GM23338 (cell line): Measurements from ENCODE around the gene TFF1. TPM values are rescaled to one million over a fixed set of nuclear protein-coding genes. Genes with fewer than 3 reads are reported as not detected.

Experiments used
- ATAC-seq: fragments of 200-7000 bp; cut with Tn5 transposase; 3 replicates; pipeline ENCODE4 v1.9.1; 2020
- DNase-seq: peaks from one replicate; pipeline ENCODE4 v3.0.0-alpha.2; 2015; ENCODE audit warnings: low spot score
- H2AFZ ChIP-seq: fragments of 200-600 bp; sonication (generic); 2 replicates; pipeline ENCODE4 v1.8.0; 2016; ENCODE audit warnings: antibody characterized with exemption, mild to moderate bottlenecking, moderate library complexity
- H3F3A ChIP-seq: fragments of 200-600 bp; sonication (generic); replicated peaks from 2 replicates; pipeline ENCODE4 v1.8.0; 2017; ENCODE audit warnings: antibody characterized with exemption, mixed run types, low read depth
- H3K27ac ChIP-seq: fragments of 200-600 bp; sonication (generic); 2 replicates; pipeline ENCODE4 v1.6.1; 2016; ENCODE audit warnings: low read depth
- H3K27me3 ChIP-seq: fragments of 200-600 bp; sonication (generic); 2 replicates; pipeline ENCODE4 v1.8.0; 2016; ENCODE audit warnings: mild to moderate bottlenecking, mixed run types, moderate library complexity; ENCODE audit not compliant: insufficient read depth
- H3K36me3 ChIP-seq: fragments of 200-600 bp; sonication (generic); 2 replicates; pipeline ENCODE4 v1.8.0; 2016; ENCODE audit warnings: mild to moderate bottlenecking; ENCODE audit not compliant: insufficient read depth
- H3K4me1 ChIP-seq: fragments of 200-600 bp; sonication (generic); 2 replicates; pipeline ENCODE4 v1.8.0; 2016; ENCODE audit warnings: mild to moderate bottlenecking, moderate library complexity; ENCODE audit not compliant: insufficient read depth
- H3K4me2 ChIP-seq: fragments of 200-600 bp; sonication (generic); 2 replicates; pipeline ENCODE4 v1.7.1; 2017; ENCODE audit warnings: mixed run types
- H3K4me3 ChIP-seq: fragments of 200-600 bp; sonication (generic); 2 replicates; pipeline ENCODE4 v1.6.1; 2016; ENCODE audit warnings: mixed run types
- H3K79me2 ChIP-seq: fragments of 200-600 bp; sonication (generic); replicated peaks from 2 replicates; pipeline ENCODE4 v1.8.0; 2017; ENCODE audit warnings: mild to moderate bottlenecking; ENCODE audit not compliant: insufficient read depth
- H3K9me2 ChIP-seq: fragments of 200-600 bp; sonication (generic); 2 replicates; pipeline ENCODE4 v1.8.0; 2017; ENCODE audit not compliant: insufficient read depth
- H4K20me1 ChIP-seq: fragments of 200-600 bp; sonication (generic); replicated peaks from 2 replicates; pipeline ENCODE4 v1.8.0; 2017; ENCODE audit warnings: mild to moderate bottlenecking; ENCODE audit not compliant: insufficient read depth
- H3K27ac Mint-ChIP-seq: 2 replicates; pipeline ENCODE4 v1.8.0; 2020; ENCODE audit warnings: inconsistent platforms, mild to moderate bottlenecking, moderate library complexity, mixed read lengths
- H3K27me3 Mint-ChIP-seq: 3 replicates; pipeline ENCODE4 v1.8.0; 2022; ENCODE audit warnings: low read depth, mild to moderate bottlenecking, moderate library complexity, mixed read lengths, inconsistent platforms; ENCODE audit not compliant: insufficient read depth, poor library complexity
- H3K36me3 Mint-ChIP-seq: 3 replicates; pipeline ENCODE4 v1.8.0; 2021; ENCODE audit warnings: low read depth, mild to moderate bottlenecking, inconsistent platforms, moderate library complexity, mixed read lengths
- H3K4me1 Mint-ChIP-seq: 3 replicates; pipeline ENCODE4 v1.8.0; 2020; ENCODE audit warnings: mild to moderate bottlenecking, inconsistent platforms, mixed read lengths
- H3K4me3 Mint-ChIP-seq: 3 replicates; pipeline ENCODE4 v1.8.0; 2021; ENCODE audit warnings: moderate library complexity, mild to moderate bottlenecking, inconsistent platforms, mixed read lengths
- H3K9me3 Mint-ChIP-seq: 3 replicates; pipeline ENCODE4 v1.8.0; 2020; ENCODE audit warnings: moderate library complexity, mild to moderate bottlenecking, inconsistent platforms, mixed read lengths
- CREB1 ChIP-seq: fragments of 250-450 bp; sonication (Bioruptor Pico); IDR thresholded peaks from 2 replicates; pipeline ENCODE4 v1.5.0; 2020; ENCODE audit warnings: low read depth, mild to moderate bottlenecking, moderate library complexity
- CTCF ChIP-seq, 2 experiments: fragments of 200-600 bp in 1 of 2; sonication (generic) in 1 of 2; conservative IDR thresholded peaks; 2 replicates each; pipeline versions ENCODE4 v1.5.1 to v1.6.1; 2016 to 2017; ENCODE audit warnings: antibody characterized with exemption in 2 of 2, low read depth in 2 of 2, mild to moderate bottlenecking in 2 of 2, moderate library complexity in 1 of 2
- ETS1 ChIP-seq: IDR thresholded peaks from 2 replicates; pipeline ENCODE4 v1.6.1; 2016; ENCODE audit warnings: antibody characterized with exemption
- EZH2 ChIP-seq: fragments of 200-600 bp; sonication (generic); IDR thresholded peaks from one replicate; pipeline ENCODE4 v1.8.0; 2017; ENCODE audit warnings: antibody characterized with exemption, mild to moderate bottlenecking, low read depth; ENCODE audit not compliant: unreplicated experiment
- EZH2phosphoT487 ChIP-seq: fragments of 200-600 bp; sonication (generic); IDR thresholded peaks from one replicate; pipeline ENCODE4 v1.8.1; 2018; ENCODE audit warnings: antibody characterized with exemption; ENCODE audit not compliant: unreplicated experiment
- JUNB ChIP-seq: IDR thresholded peaks from one replicate; pipeline ENCODE4 v1.6.1; 2016; ENCODE audit warnings: antibody characterized with exemption; ENCODE audit not compliant: unreplicated experiment
- NANOG ChIP-seq: IDR thresholded peaks from 2 replicates; pipeline ENCODE4 v1.6.1; 2016; ENCODE audit warnings: antibody characterized with exemption, borderline replicate concordance
- POLR2AphosphoS5 ChIP-seq: IDR thresholded peaks from 2 replicates; pipeline ENCODE4 v1.6.1; 2016; ENCODE audit warnings: antibody characterized with exemption, low read depth
- REST ChIP-seq: IDR thresholded peaks from one replicate; pipeline ENCODE4 v1.6.1; 2018; ENCODE audit warnings: antibody characterized with exemption; ENCODE audit not compliant: unreplicated experiment
- STAT1 ChIP-seq: IDR thresholded peaks from one replicate; pipeline ENCODE4 v1.6.1; 2016; ENCODE audit warnings: antibody characterized with exemption; ENCODE audit not compliant: unreplicated experiment
- ZNF114 ChIP-seq: fragments of 250-450 bp; sonication (Bioruptor Pico); IDR thresholded peaks from 2 replicates; pipeline ENCODE4 v1.5.0; 2020; ENCODE audit warnings: mild to moderate bottlenecking, moderate library complexity
- ZNF331 ChIP-seq: fragments of 250-450 bp; sonication (Bioruptor Pico); IDR thresholded peaks from 2 replicates; pipeline ENCODE4 v1.5.0; 2020; ENCODE audit warnings: low read depth, mild to moderate bottlenecking, moderate library complexity
- polyA plus RNA-seq: library from polyadenylated mRNA; unstranded; fragments of >200 nt; fragmentation: Nextera tagmentation; extraction: Ambion mirVana; gene quantifications from 2 replicates; pipeline ENCODE4 v1.2.1, GENCODE V29; 2016
- total RNA-seq: library from RNA; depleted of rRNA; stranded (reverse); fragments of >200 nt; shearing (Covaris generic); gene quantifications from 2 replicates; pipeline ENCODE4 v1.2.3, GENCODE V29; 2014

TFF1 gene
- total and polyA plus RNA-seq, 2 experiments from 2014 or later: not detected

GRCh38 chr21:42414928-42415769 is 48.8 kb upstream of the TFF1 start:
- peak overlapping the region; percentile 41; the same call in 1 of the 2 replicates for H3K27ac Mint-ChIP-seq
- Histone ChIP-seq H3K36me3 (no peaks in the 10 kb centered on the region), H2AFZ (no peak overlapping the region), H3K27me3 (no peaks in the 10 kb centered on the region), H3K4me2 (no peak overlapping the region), H3K9me2 (no peaks in the 10 kb centered on the region), H3K79me2 (no peaks in the 10 kb centered on the region), H4K20me1 (no peaks in the 10 kb centered on the region), H3K4me1 (no peaks in the 10 kb centered on the region), H3K4me3 (no peak overlapping the region), H3F3A (no peaks in the 10 kb centered on the region), H3K27ac (no peak overlapping the region)
- peaks cover 7% of the 10 kb centered on the region for H3K4me1 Mint-ChIP-seq
- no peak for DNase-seq
- H3K9me3 Mint-ChIP-seq: no peaks in the 10 kb centered on the region
- peaks cover 7% of the 10 kb centered on the region for H3K27me3 Mint-ChIP-seq
- no peak; the same call in 2 of the 3 replicates for ATAC-seq
- no peaks in the 10 kb centered on the region for H3K36me3 Mint-ChIP-seq
- TF ChIP-seq EZH2 (no peak), STAT1 (no peak), NANOG (no peak), ZNF331 (CRISPR knock-in tag) (no peak), ETS1 (no peak), CTCF (conservative IDR thresholded peaks at IDR 0.05; ENCODE audit: low read depth in 2 of 2) (no peak)
- no peak overlapping the region for H3K4me3 Mint-ChIP-seq

GRCh38 chr21:42414553-42414927 is 48.2 kb upstream of the TFF1 start:
- H3K27me3 ChIP-seq: no peaks in the 10 kb centered on the region
- Mint-ChIP-seq H3K9me3 (no peaks in the 10 kb centered on the region), H3K27ac (peak overlapping the region; percentile 41; the same call in 1 of the 2 replicates), H3K4me1 (peaks cover 12% of the 10 kb centered on the region), H3K36me3 (no peaks in the 10 kb centered on the region), H3K27me3 (peaks cover 7% of the 10 kb centered on the region), H3K4me3 (no peak overlapping the region)
- no peaks in the 10 kb centered on the region for H3K79me2 ChIP-seq
- no peak for ATAC-seq
- no peak overlapping the region for H3K4me2 ChIP-seq
- no peaks in the 10 kb centered on the region for H4K20me1 ChIP-seq
- H2AFZ ChIP-seq: no peak overlapping the region
- H3K36me3 ChIP-seq: no peaks in the 10 kb centered on the region
- DNase-seq: no peak
- no peak overlapping the region for H3K4me3 ChIP-seq
- H3K4me1 ChIP-seq: no peaks in the 10 kb centered on the region
- no peaks in the 10 kb centered on the region for H3K9me2 ChIP-seq
- no peak overlapping the region for H3K27ac ChIP-seq
- no peaks in the 10 kb centered on the region for H3F3A ChIP-seq
- TF ChIP-seq STAT1 (no peak), REST (no peak), EZH2phosphoT487 (no peak), JUNB (no peak), ZNF331 (CRISPR knock-in tag) (no peak), CREB1 (CRISPR knock-in tag) (no peak), NANOG (no peak), CTCF (conservative IDR thresholded peaks at IDR 0.05; ENCODE audit: low read depth in 2 of 2) (no peak), ZNF114 (CRISPR knock-in tag) (no peak), POLR2AphosphoS5 (no peak)
